Activated naive CD4-positive, alpha-beta T cell treated with anti-CD3 and anti-CD28 coated beads, Interleukin-2, amount 10 ng/mL, durations not matched to agents 7 days and 5 days (primary cell): ENCODE results near the gene MMGT1.

Experiments
- CTCF ChIA-PET: fragments of 350-600 bp; sonication (Branson Sonifier 250); formaldehyde crosslinking; loops from one replicate; lab custom pipeline; 2021; ENCODE audit warnings: antibody characterized with exemption; lab: Charles Lee
- DNase-seq: peaks from one replicate; pipeline ENCODE4 v3.0.0-alpha.2; 2020
- H3K27ac Mint-ChIP-seq: one replicate; pipeline ENCODE4 v1.8.0; 2021; ENCODE audit warnings: mild to moderate bottlenecking, moderate library complexity, mixed read lengths
- H3K27me3 Mint-ChIP-seq: one replicate; pipeline ENCODE4 v1.8.0; 2021; ENCODE audit warnings: mild to moderate bottlenecking, mixed read lengths
- H3K36me3 Mint-ChIP-seq: one replicate; pipeline ENCODE4 v1.8.0; 2021; ENCODE audit warnings: mixed read lengths
- H3K4me1 Mint-ChIP-seq: one replicate; pipeline ENCODE4 v1.8.0; 2021; ENCODE audit warnings: mixed read lengths
- H3K4me3 Mint-ChIP-seq: one replicate; pipeline ENCODE4 v1.8.0; 2021; ENCODE audit warnings: mild to moderate bottlenecking, moderate library complexity, mixed read lengths
- H3K9me3 Mint-ChIP-seq: one replicate; pipeline ENCODE4 v1.8.0; 2021; ENCODE audit warnings: mixed read lengths

The MMGT1 gene

DNA sequence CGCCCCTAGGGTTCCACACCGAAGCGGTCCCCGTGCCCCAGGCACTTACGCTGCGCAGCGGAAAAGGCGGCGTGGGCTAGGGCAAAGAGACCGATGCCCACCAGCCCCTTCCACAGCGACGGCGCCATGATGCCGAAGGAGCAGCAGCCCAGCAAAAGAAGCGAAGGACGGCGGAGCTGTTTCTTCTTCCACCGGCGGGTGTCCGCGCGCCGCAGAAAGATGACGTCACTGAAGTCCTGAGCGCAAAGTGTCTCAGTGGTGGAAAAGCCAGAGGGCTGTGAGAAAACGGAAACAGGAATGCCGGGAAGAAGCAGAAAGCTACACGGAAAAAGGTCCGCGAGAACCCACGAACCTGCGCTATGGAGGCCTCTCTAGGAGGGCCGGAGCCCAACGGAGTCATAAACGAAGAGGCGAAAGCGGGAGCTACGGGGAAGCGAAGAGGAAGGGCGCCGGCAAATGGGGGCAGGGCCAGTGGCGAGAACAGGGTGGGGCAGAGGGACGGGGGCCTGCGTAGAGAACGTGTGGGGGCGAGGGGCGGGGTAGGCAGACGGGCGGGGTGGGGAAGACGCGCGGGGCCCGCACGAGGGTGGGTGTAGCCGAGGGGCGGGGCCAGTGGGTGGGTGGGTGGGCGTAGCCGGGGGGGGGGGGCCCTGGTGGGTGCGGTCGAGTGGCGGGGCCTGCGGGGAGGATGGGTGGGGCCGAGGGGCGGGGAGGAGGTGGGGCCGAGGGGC is at the start of gene MMGT1:
MMGT1 (minus strand) TSS at position 441 of the 731 bp plus-strand sequence; CDS start at position 128, 313 bp downstream.
- Mint-ChIP-seq H3K4me1 (peaks cover 31% of the 10 kb centered on the region), H3K27me3 (peaks cover 4% of the 10 kb centered on the region), H3K36me3 (peaks cover 1% of the 10 kb centered on the region), H3K9me3 (no peaks in the 10 kb centered on the region), H3K27ac (peak within 1 kb of the TSS; percentile 98), H3K4me3 (peak within 1 kb of the TSS; percentile 87)
- DNase-seq: peak; percentile 89
- CTCF ChIA-PET: interaction anchor here (1.6 kb wide), 1 partner anchor 9 kb away, joined by 3 read pairs; no protein-coding TSS in a partner anchor

DNA sequence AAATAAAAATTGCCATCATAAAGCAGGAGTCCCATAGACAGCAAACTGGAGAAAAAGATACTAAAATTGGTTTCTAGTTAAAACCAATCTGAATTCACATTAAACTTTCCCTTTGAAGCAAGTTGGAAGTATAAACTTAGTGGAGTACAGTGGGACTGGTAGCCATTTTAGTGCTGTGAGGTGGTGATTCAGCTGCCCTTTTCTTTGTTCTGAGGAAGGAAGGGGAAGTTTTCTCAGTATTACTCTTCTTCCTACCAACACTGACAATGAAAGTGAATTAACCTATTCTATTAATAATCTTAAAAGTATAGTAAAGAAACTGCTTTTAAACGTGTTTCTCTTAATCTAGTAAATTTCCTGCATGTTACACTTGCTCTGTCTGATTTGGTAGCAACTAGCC is 48.1 kb upstream of the MMGT1 start:
- no peaks in the 10 kb centered on the region for H3K9me3 Mint-ChIP-seq
- no peaks in the 10 kb centered on the region for H3K27me3 Mint-ChIP-seq
- CTCF ChIA-PET: no interaction called here
- H3K4me3 Mint-ChIP-seq: no peak overlapping the region
- peaks cover 7% of the 10 kb centered on the region for H3K4me1 Mint-ChIP-seq
- DNase-seq: no peak
- peaks cover 33% of the 10 kb centered on the region for H3K36me3 Mint-ChIP-seq
- no peak overlapping the region for H3K27ac Mint-ChIP-seq

DNA sequence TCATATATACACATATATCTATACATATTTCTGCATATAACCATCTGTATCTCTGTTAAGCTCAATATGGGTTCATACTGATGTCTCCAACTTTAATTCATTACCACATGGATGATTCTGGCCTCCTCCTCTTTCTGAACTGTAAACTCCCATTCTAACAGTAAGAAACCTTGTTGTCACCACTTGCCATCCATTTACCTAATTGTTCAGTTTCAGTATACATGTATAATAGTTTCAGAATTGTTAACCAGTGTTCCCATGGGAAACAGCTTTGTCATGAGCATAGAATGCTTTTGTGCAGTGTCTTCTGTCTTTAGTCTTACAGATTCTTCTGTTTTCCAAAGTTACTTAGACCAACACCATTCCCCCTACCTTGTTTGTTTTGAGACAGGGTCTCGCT is 47.4 kb upstream of the MMGT1 start:
- Mint-ChIP-seq H3K4me3 (no peak overlapping the region), H3K9me3 (no peaks in the 10 kb centered on the region), H3K27ac (no peak overlapping the region), H3K36me3 (peaks cover 34% of the 10 kb centered on the region), H3K4me1 (peaks cover 7% of the 10 kb centered on the region), H3K27me3 (no peaks in the 10 kb centered on the region)
- DNase-seq: no peak
- CTCF ChIA-PET: no interaction called here

DNA sequence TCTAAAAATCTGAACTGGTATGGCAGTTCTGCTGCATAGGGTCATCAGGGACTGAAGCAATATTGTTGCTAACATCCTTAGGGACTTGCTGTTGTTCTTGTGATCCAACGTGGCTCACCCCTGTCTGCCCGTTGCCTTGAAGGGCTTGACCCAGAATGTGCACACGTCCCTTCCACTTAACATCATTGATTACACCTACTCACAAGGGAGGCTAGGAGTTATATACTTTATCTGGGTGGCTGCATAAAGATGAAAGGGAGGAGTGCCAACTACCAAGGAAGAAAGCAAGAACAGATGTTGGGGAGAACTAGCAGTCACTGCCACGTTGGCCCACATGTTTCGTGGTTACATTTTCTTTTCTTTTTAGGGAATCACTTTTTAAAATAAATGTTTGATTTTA is 45.4 kb upstream of the MMGT1 start:
- no peak overlapping the region for H3K4me3 Mint-ChIP-seq
- no peaks in the 10 kb centered on the region for H3K27me3 Mint-ChIP-seq
- H3K4me1 Mint-ChIP-seq: peaks cover 7% of the 10 kb centered on the region
- CTCF ChIA-PET: no interaction called here
- H3K36me3 Mint-ChIP-seq: peaks cover 36% of the 10 kb centered on the region
- no peaks in the 10 kb centered on the region for H3K9me3 Mint-ChIP-seq
- no peak overlapping the region for H3K27ac Mint-ChIP-seq
- DNase-seq: no peak

DNA sequence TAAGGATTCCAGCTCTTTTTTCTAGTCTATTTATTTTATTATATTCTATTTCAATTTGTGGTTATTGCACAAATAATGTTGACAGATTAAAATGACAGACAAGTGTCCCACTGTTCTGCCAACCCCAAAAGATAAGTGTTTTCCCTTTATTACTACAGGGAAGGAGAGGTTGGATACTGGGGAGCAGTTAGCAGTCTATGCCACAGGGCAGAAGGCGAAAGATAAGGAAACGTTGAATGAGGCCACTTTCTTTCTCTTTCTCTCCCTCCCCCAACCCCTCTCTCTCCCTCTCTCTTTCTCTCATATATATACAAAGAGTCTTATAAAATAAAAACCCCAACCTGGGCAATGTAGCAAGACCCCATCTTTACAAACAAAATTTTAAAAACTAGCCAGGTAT is 43.1 kb upstream of the MMGT1 start:
- H3K4me1 Mint-ChIP-seq: peaks cover 7% of the 10 kb centered on the region
- no peak for DNase-seq
- no peaks in the 10 kb centered on the region for H3K9me3 Mint-ChIP-seq
- CTCF ChIA-PET: interaction anchor here (1.0 kb wide), 1 partner anchor 146 kb away, joined by 3 read pairs; no protein-coding TSS in a partner anchor
- no peak overlapping the region for H3K27ac Mint-ChIP-seq
- H3K36me3 Mint-ChIP-seq: peaks cover 39% of the 10 kb centered on the region
- H3K27me3 Mint-ChIP-seq: no peaks in the 10 kb centered on the region
- H3K4me3 Mint-ChIP-seq: no peak overlapping the region

DNA sequence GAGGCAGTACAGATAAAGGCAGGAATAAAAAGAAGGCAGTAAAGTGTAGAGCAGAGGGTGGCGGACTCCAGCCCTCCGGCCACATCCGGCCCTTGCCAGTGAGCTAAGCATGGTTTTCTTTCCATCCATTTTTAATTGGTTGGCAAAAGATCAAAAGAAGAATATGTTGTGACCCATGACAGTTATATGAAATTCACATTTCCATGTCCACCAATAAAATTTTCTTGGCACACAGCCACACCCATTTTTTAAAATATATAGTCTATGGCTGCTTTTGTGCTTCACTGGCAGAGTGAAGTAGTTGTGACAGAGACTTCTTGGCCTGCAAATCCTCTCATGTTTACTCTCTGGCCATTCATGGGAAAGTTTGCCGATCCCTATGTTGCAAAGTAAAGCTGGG is 41.2 kb upstream of the MMGT1 start:
- Mint-ChIP-seq H3K27ac (no peak overlapping the region), H3K36me3 (peaks cover 37% of the 10 kb centered on the region)
- CTCF ChIA-PET: interaction anchor here (1.4 kb wide), 1 partner anchor 14 kb away, joined by 3 read pairs; no protein-coding TSS in a partner anchor

DNA sequence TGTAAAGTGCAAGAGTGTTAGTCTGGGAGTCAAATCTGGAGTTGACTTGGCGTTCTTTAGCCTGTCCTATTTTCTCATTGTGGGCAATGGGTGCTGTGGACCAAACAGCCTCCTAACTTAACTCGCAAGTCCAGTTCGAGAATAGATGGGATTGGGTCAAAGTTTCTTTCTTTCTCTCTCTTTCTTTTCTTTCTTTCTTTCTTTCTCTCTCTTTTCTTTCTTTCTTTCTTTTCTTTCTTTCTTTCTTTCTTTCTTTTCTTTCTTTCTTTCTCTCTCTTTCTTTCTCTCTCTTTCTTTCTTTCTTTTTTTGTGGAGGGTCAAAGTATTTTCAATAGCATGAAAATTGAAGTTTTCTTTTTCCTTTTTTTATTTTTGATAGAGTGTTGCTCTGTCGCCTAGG is 14.5 kb upstream of the MMGT1 start:
- Mint-ChIP-seq H3K27ac (no peak overlapping the region), H3K4me1 (peaks cover 46% of the 10 kb centered on the region), H3K4me3 (no peak overlapping the region), H3K36me3 (peaks cover 19% of the 10 kb centered on the region), H3K9me3 (no peaks in the 10 kb centered on the region), H3K27me3 (no peaks in the 10 kb centered on the region)
- CTCF ChIA-PET: no interaction called here
- no peak for DNase-seq

More for the DNA sequence above, 41.2 kb upstream of the MMGT1 start:
- no peak for DNase-seq
- H3K9me3 Mint-ChIP-seq: no peaks in the 10 kb centered on the region
- H3K27me3 Mint-ChIP-seq: no peaks in the 10 kb centered on the region
- no peak overlapping the region for H3K4me3 Mint-ChIP-seq
- H3K4me1 Mint-ChIP-seq: no peaks in the 10 kb centered on the region

DNA sequence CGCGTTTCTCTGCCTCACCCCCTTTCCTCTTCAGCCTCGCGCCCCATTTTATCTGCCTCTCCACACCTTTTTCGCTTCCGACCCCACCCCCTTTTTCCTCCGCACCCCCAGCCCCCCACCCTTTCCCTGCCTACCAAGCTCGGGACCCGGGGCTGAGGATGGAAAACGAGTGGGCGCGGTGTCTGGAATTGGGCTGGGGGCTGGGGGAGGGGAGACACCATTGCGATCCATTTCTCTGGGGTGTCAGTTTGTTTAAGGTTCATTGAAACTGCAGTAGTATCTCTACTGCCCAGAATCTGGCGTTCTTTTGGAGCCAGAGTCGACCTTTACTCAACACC is 12.2 kb upstream of the MMGT1 start:
- Mint-ChIP-seq H3K27me3 (no peaks in the 10 kb centered on the region), H3K9me3 (no peaks in the 10 kb centered on the region), H3K36me3 (peaks cover 10% of the 10 kb centered on the region), H3K4me3 (peak overlapping the region; percentile 93), H3K27ac (peak overlapping the region; percentile 88), H3K4me1 (peaks cover 58% of the 10 kb centered on the region)
- CTCF ChIA-PET: no interaction called here
- DNase-seq: no peak

DNA sequence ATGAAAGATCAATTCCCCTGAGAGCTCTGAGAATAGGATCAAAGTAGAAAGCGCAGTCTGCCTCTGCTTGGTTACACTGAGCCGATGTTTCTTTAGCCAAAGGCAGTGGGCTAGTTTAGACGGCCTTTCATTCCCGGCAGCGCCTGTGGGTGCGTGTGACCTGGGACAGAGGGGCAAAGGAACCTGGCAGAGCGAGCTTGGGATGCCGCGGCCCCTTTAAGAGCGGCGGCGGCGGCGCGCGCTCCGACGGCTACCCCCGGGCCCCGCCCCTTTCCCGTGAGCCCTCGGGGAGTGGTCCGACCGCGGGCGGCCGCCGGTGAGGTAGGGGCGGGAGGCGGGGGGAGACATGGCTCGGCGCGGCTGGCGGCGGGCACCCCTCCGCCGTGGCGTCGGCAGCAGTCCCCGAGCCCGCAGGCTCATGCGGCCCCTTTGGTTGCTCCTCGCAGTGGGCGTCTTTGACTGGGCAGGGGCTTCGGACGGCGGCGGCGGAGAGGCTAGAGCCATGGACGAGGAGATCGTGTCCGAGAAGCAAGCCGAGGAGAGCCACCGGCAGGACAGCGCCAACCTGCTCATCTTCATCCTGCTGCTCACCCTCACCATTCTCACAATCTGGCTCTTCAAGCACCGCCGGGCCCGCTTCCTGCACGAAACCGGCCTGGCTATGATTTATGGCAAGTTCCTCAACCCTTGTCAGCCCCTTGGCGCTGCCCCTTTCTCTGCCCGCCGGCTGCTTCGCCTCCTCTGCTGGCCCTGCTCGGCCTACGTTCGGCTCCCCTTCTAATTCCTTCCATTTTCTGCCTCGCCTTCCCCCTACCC is 11.6 kb upstream of the MMGT1 start, which contains the start of gene SLC9A6:
SLC9A6 (plus strand) TSS at position 279 of the 816 bp plus-strand sequence; CDS start at position 503, 224 bp downstream.
- Mint-ChIP-seq H3K27me3 (no peaks in the 10 kb centered on the region), H3K9me3 (no peaks in the 10 kb centered on the region), H3K4me3 (peak within 1 kb of the TSS; percentile 93), H3K4me1 (peaks cover 59% of the 10 kb centered on the region), H3K36me3 (peaks cover 8% of the 10 kb centered on the region), H3K27ac (peak within 1 kb of the TSS; percentile 88)
- CTCF ChIA-PET: no interaction called here
- DNase-seq: peak; percentile 76

DNA sequence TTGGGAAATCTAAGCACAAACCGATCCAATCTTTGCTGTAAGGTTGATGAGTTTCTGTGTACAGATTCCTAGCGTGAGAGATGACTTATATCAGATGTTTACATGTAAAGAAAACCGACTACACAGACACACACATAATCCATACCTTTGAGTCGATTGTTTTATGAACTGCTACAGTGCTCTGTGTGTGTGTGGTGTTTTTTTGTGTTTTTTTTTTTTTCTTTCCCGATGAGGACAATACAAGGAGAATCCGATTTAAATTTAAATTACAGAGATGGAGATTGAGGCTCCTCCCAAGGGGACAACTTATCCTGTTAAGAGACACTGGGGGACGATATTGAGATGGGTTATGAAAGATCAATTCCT is 11.0 kb upstream of the MMGT1 start:
- no peaks in the 10 kb centered on the region for H3K27me3 Mint-ChIP-seq
- peak overlapping the region; percentile 93 for H3K4me3 Mint-ChIP-seq
- no peak for DNase-seq
- CTCF ChIA-PET: no interaction called here
- no peaks in the 10 kb centered on the region for H3K9me3 Mint-ChIP-seq
- peaks cover 59% of the 10 kb centered on the region for H3K4me1 Mint-ChIP-seq
- H3K36me3 Mint-ChIP-seq: peaks cover 8% of the 10 kb centered on the region
- H3K27ac Mint-ChIP-seq: peak overlapping the region; percentile 79

DNA sequence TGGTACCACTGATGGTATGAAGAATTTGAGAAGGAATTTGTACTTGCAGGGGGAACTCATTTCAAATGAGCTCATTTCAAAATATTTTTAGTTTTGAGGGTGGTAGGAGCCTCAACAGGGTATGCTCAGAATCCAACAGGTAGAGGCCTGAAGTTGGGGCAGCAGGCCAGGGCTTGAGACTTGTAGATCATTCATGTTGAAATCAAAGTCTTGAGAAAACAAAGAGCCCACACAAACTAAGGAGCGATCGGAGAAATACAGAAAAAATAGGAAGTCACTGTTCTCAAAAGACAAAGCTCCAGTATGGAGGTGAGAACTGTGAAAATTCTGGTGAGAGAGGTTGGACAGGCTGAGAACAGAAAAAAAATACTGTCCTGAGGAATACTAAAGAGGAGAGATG is 10.5 kb upstream of the MMGT1 start:
- H3K27ac Mint-ChIP-seq: peak overlapping the region; percentile 79
- no peak for DNase-seq
- H3K9me3 Mint-ChIP-seq: no peaks in the 10 kb centered on the region
- H3K4me1 Mint-ChIP-seq: peaks cover 57% of the 10 kb centered on the region
- H3K36me3 Mint-ChIP-seq: peaks cover 3% of the 10 kb centered on the region
- no peaks in the 10 kb centered on the region for H3K27me3 Mint-ChIP-seq
- CTCF ChIA-PET: no interaction called here
- peak overlapping the region; percentile 93 for H3K4me3 Mint-ChIP-seq

DNA sequence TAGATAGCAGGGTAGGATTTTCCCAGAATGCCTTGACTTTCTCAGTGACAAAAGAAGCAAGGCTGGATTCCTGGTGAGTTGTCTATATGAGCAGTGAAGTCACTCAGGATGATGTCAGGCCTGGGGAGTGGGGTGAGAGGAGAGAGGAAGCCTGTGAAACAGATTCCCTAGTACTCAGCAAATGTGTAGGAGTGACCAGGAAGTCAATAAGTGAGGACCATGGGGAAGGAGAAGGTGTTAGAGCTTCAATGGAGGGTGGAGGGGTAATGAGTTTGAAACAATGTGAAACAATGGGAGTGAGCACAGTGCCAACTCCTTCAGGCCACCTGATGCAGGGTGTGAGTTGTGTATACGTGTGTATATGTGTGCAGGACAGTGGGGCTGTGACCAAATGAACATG is 9.1 kb upstream of the MMGT1 start:
- H3K4me3 Mint-ChIP-seq: peak overlapping the region; percentile 93

DNA sequence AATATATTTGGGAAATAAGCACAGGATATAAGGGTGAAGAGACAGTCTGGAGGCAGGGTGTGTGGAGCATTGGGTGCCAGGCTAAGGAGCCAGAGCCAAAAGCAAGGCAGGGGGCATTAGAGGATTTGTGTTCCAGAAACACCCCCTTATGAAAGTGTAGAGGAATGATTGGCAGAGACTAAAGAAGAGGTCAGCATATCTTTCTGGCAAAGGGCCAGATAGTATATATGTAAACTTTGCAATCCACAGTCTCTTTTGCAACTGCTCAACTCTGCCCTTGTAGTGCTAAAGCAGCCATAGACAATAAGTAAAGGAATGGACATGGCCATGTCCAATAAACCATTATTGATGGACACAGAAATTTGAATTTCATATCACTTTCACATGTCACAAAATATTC is 7.9 kb upstream of the MMGT1 start:
- CTCF ChIA-PET: no interaction called here
- no peaks in the 10 kb centered on the region for H3K27me3 Mint-ChIP-seq
- no peak overlapping the region for H3K27ac Mint-ChIP-seq
- no peak overlapping the region for H3K4me3 Mint-ChIP-seq
- no peak for DNase-seq
- H3K4me1 Mint-ChIP-seq: peaks cover 45% of the 10 kb centered on the region
- no peaks in the 10 kb centered on the region for H3K9me3 Mint-ChIP-seq
- H3K36me3 Mint-ChIP-seq: peaks cover 1% of the 10 kb centered on the region

More for the DNA sequence above, 9.1 kb upstream of the MMGT1 start:
- DNase-seq: no peak
- CTCF ChIA-PET: no interaction called here
- Mint-ChIP-seq H3K36me3 (peaks cover 3% of the 10 kb centered on the region), H3K27ac (peak overlapping the region; percentile 79), H3K4me1 (peaks cover 50% of the 10 kb centered on the region), H3K9me3 (no peaks in the 10 kb centered on the region), H3K27me3 (no peaks in the 10 kb centered on the region)

DNA sequence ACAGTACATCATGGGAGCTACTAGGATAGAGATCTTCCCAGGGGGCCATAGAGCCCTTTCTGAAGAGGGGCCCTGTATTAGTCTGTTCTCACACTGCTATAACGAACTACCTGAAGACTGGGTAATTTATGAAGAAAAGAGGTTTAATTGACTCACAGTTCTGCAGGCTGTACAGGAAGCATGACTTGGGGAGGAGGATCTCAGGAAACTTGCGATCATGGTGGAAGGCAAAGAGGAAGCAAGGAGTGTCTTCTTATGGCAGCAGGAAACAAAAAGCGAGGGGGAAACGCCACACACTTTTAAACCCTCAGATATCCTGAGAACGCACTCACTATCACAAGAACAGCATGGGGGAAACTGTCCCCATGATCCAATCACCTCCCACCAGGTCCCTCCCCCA is 7.2 kb upstream of the MMGT1 start:
- CTCF ChIA-PET: no interaction called here
- no peak overlapping the region for H3K4me3 Mint-ChIP-seq
- H3K4me1 Mint-ChIP-seq: peaks cover 42% of the 10 kb centered on the region
- DNase-seq: no peak
- H3K27me3 Mint-ChIP-seq: no peaks in the 10 kb centered on the region
- H3K9me3 Mint-ChIP-seq: no peaks in the 10 kb centered on the region
- peaks cover 1% of the 10 kb centered on the region for H3K36me3 Mint-ChIP-seq
- H3K27ac Mint-ChIP-seq: no peak overlapping the region
